RCC 7860 (cell line): ENCODE data around the gene TINAG.

Experiments
- DNase-seq: peaks from one replicate; pipeline ENCODE4 v3.0.0-alpha.2; 2015; ENCODE audit warnings: low spot score
- FAIRE-seq: peaks from 2 replicates; lab custom pipeline; 2012; peaks lifted over from hg19 to GRCh38; lab: Jason Lieb, UNC

The TINAG gene, protein sequence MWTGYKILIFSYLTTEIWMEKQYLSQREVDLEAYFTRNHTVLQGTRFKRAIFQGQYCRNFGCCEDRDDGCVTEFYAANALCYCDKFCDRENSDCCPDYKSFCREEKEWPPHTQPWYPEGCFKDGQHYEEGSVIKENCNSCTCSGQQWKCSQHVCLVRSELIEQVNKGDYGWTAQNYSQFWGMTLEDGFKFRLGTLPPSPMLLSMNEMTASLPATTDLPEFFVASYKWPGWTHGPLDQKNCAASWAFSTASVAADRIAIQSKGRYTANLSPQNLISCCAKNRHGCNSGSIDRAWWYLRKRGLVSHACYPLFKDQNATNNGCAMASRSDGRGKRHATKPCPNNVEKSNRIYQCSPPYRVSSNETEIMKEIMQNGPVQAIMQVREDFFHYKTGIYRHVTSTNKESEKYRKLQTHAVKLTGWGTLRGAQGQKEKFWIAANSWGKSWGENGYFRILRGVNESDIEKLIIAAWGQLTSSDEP

GRCh38 chr6:54308289-54308985 is at the start of gene TINAG:
TINAG (plus strand) TSS chr6:54308441; CDS start chr6:54308551, 110 bp downstream.
- FAIRE-seq, result peak; percentile 75
- DNase-seq, result no peak

DNA sequence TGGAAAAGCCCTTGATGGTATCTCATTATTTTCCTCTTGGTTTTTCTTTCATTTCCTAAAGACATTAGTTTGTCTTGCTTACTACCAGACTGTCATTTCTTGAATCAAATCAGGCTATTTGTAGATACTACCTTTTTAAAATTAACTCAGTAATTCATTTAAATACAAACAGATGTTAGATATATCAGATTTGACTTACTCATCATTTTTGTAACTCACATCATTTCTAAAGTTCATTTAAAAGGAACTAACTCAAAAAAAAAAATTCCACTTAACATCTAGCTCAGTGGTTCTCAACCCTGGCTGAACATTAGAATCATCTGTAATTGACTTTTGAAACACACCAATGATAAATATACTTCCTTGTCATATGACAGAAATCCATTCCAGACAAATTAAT is 48.2 kb upstream of the TINAG start:
- FAIRE-seq, result peak; percentile 28
- no peak for DNase-seq

GRCh38 chr6:54262499-54262898 is 45.7 kb upstream of the TINAG start:
- no peak for FAIRE-seq

GRCh38 chr6:54262971-54263370 is 45.3 kb upstream of the TINAG start:
- DNase-seq, result peak; percentile 32
- peak; percentile 35 for FAIRE-seq

More at GRCh38 chr6:54262499-54262898, 45.7 kb upstream of the TINAG start:
- DNase-seq, result no peak

- DNase-seq (no peak), FAIRE-seq (no peak)
These were observed 43.5 kb upstream of the TINAG start for GRCh38 chr6:54264581-54265272.

- no peak for FAIRE-seq
- no peak for DNase-seq
These were observed 41.8 kb upstream of the TINAG start for GRCh38 chr6:54266400-54266923.

DNA sequence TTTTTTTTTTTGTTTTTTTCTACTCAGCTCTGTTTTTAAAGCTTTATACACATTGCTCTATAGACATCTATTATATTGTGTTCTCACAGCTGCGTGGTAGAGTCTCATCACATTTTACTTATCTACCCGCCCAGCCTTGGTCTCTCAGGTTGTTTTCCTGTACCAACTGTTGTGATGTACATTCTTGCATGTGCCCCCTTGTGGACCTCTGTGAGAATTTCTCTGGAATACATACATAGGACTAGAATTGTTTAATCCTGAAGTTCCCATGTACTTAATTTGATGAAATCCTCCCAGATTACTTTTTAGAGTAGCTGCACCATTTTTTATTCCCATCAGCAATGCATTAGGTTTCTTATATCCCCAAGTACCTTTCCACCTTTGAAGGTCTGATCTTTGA is 40.4 kb upstream of the TINAG start:
- no peak for DNase-seq
- no peak for FAIRE-seq

DNA sequence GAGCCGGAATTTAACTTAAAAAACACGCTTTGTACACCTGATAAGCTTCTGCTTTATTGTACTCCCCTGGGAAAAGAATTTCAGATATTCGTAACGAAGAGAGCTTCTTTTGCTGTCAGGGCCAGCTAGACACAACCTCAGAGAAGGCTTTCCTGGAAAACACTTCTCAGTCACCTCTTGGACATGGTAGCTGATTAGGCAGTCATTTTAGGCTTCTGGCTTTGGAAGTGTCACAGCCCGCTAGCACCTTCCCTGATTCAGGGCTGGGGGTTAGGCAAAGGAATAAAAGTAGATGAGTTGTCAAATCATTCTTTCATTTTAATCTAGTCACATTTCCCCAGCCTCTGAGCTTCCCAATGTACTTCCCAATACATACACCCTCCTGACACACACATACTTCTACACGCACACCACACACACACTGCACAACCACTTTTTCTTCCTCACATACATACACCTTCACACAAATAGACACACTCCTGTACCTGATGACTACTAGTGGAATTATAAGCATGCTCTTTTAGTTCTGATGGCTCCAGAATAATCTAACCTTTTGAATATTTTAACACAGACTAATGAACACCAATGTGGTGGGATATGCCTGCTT is 34.9 kb upstream of the TINAG start:
- no peak for FAIRE-seq
- DNase-seq, result no peak

GRCh38 chr6:54274383-54274782 is 33.9 kb upstream of the TINAG start:
- no peak for FAIRE-seq
- DNase-seq, result no peak

GRCh38 chr6:54282186-54282585 is 26.1 kb upstream of the TINAG start:
- FAIRE-seq, result peak; percentile 97

GRCh38 chr6:54284161-54284860 is 23.9 kb upstream of the TINAG start:
- DNase-seq, result peak; percentile 84
- FAIRE-seq, result peak; percentile 98

More at GRCh38 chr6:54282186-54282585, 26.1 kb upstream of the TINAG start:
- DNase-seq, result peak; percentile 99

DNA sequence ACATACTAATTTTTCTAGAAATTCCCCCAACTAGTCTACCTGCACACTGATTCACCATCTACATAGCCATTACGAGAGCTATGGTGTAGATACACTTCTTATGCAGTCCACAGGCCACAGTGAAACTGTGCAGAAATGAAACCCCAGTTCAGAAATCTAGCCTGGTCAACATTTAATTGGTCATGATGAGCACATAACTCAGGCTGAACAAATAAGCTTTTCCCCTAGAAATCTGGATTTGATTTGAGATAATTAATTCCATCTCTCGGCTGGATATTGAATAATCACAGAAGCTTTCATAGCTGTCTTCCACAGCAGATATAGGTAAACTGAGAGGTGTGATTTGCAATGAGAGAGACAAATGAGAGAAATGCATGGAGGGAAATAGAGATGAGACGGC is 22.6 kb upstream of the TINAG start:
- DNase-seq, result no peak
- FAIRE-seq, result no peak

- FAIRE-seq, result no peak
- no peak for DNase-seq
These were observed 22.1 kb upstream of the TINAG start for GRCh38 chr6:54286141-54286540.

DNA sequence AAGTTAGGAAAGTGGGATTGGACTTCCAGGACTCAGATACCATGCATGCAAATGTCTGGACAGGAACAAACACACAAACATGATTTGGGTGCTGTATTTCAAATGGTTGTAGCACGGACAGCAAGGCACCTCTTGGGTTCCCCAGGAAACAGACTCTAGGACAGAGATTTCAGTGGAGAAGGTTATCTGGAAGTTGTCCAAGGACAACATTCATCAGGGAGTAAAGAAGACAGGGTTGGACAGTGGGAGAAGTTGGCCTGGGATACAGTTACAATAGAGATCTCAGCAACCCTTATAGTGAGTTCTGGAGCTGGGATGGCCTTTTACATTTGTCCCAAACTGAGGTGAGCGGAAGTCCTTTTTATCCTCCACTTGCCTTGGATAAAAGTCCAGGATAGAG is 19.8 kb upstream of the TINAG start:
- DNase-seq (no peak), FAIRE-seq (no peak)

GRCh38 chr6:54289426-54289825 is 18.8 kb upstream of the TINAG start:
- FAIRE-seq, result no peak
- no peak for DNase-seq

DNA sequence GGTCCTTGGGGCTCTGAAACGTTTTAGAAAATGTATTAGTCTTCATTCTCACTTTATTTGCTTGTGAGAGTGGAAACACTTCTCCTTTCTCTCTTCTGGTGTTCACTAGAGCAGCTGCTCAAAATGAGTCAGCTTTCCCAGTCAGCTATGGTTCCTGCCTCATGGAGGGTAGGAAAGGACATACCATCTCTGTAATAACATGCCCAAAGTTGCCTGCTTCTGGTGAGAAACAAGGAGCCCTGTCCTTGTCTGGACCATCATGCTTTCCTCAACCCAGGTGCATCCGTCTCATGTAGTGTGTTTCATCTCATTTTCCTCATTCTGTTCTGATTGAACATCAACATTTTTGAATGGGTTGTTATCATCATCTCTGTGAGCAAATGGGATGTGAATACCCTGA is 17.1 kb upstream of the TINAG start:
- FAIRE-seq (no peak), DNase-seq (peak; percentile 72)

DNA sequence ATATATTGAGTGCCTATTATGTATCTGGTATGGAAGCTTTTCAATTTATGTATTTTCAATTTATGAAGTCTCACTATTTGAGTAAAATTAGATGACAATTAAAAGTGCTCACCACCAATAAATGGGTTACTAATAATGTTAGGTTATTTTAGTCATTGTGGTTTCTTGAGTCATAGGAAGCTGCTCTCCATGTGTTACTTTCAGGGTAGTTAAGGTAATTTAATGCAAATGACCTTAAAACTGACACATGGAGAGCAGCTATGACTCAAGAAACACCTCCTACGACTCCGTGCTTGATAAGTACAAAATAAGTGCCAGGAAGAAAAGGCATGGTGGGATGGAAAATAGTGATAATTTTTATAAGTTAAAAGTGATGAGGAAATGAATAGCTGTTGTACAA is 16.5 kb upstream of the TINAG start:
- FAIRE-seq (peak; percentile 93), DNase-seq (peak; percentile 77)

- DNase-seq, result no peak
- no peak for FAIRE-seq
These were observed 13.2 kb upstream of the TINAG start for GRCh38 chr6:54294965-54295532.

GRCh38 chr6:54299542-54300269 is 8.5 kb upstream of the TINAG start:
- DNase-seq (no peak), FAIRE-seq (no peak)
